WTC11 (cell line): ENCODE measurements around the gene PDGFRB. TPM values are rescaled to one million over a fixed set of nuclear protein-coding genes. Genes with fewer than 3 reads are reported as not detected.

ENCODE experiments used
- ATAC-seq: fragments of 200-7000 bp; cut with Tn5 transposase; 2 replicates; pipeline ENCODE4 v1.10.0; 2021; ENCODE audit warnings: mild to moderate bottlenecking, moderate library complexity
- CTCF ChIA-PET: fragments of 300-600 bp; sonication (Branson Sonifier 250); formaldehyde crosslinking; loops from one replicate; lab custom pipeline; 2021; ENCODE audit warnings: antibody characterized with exemption; lab: Charles Lee
- POLR2A ChIA-PET: fragments of 350-600 bp; sonication (Branson Sonifier 250); formaldehyde crosslinking; loops from one replicate; lab custom pipeline; 2021; ENCODE audit warnings: antibody characterized with exemption; lab: Charles Lee
- DNase-seq: peaks from one replicate; pipeline ENCODE4 v3.0.0; 2021; ENCODE audit warnings: low spot score
- H3K27ac Mint-ChIP-seq: 2 replicates; pipeline ENCODE4 v1.8.0; 2021; ENCODE audit warnings: mixed read lengths
- H3K27me3 Mint-ChIP-seq: 2 replicates; pipeline ENCODE4 v1.8.0; 2021; ENCODE audit warnings: low read depth, mild to moderate bottlenecking, moderate library complexity, mixed read lengths
- H3K36me3 Mint-ChIP-seq: 2 replicates; pipeline ENCODE4 v1.8.0; 2021; ENCODE audit warnings: mixed read lengths
- H3K4me1 Mint-ChIP-seq: 2 replicates; pipeline ENCODE4 v1.8.0; 2022; ENCODE audit warnings: mixed read lengths
- H3K4me3 Mint-ChIP-seq: 2 replicates; pipeline ENCODE4 v1.8.0; 2021; ENCODE audit warnings: mild to moderate bottlenecking, moderate library complexity, mixed read lengths
- H3K9me3 Mint-ChIP-seq: 2 replicates; pipeline ENCODE4 v1.8.0; 2021; ENCODE audit warnings: mixed read lengths
- CREB1 ChIP-seq: sonication (generic); formaldehyde crosslinking; IDR thresholded peaks from 2 replicates; pipeline ENCODE4 v1.8.0; 2023; ENCODE audit warnings: mild to moderate bottlenecking, missing genetic modification reagents
- ELF4 ChIP-seq: sonication (generic); formaldehyde crosslinking; IDR thresholded peaks from 2 replicates; pipeline ENCODE4 v1.8.1; 2022; ENCODE audit warnings: low read depth, mild to moderate bottlenecking, moderate library complexity, missing genetic modification reagents
- GABPB1 ChIP-seq: sonication (generic); formaldehyde crosslinking; IDR thresholded peaks from 2 replicates; pipeline ENCODE4 v1.8.1; 2023; ENCODE audit warnings: mild to moderate bottlenecking, missing genetic modification reagents
- IRF1 ChIP-seq: sonication (generic); formaldehyde crosslinking; IDR thresholded peaks from 2 replicates; pipeline ENCODE4 v1.8.0; 2023; ENCODE audit warnings: missing genetic modification reagents
- NFYB ChIP-seq: sonication (generic); formaldehyde crosslinking; conservative IDR thresholded peaks from 2 replicates; pipeline ENCODE4 v1.8.0; 2022; ENCODE audit warnings: low read depth, missing genetic modification reagents
- SOX15 ChIP-seq: fragments of 250-450 bp; sonication (Bioruptor Pico); IDR thresholded peaks from 2 replicates; pipeline ENCODE4 v1.9.0; 2021; ENCODE audit warnings: mild to moderate bottlenecking
- SP1 ChIP-seq: sonication (generic); formaldehyde crosslinking; conservative IDR thresholded peaks from 2 replicates; pipeline ENCODE4 v1.8.1; 2022; ENCODE audit warnings: missing genetic modification reagents
- ZBTB21 ChIP-seq: sonication (generic); formaldehyde crosslinking; IDR thresholded peaks from 2 replicates; pipeline ENCODE4 v1.8.1; 2023; ENCODE audit warnings: mild to moderate bottlenecking, missing genetic modification reagents, borderline replicate concordance
- total RNA-seq: library from RNA; stranded (reverse); gene quantifications from 3 replicates; pipeline ENCODE4 v1.2.3, GENCODE V29; 2021
- TF ChIP-seq, protein P1 (sequence below): fragments of 250-450 bp; sonication (Bioruptor Pico); IDR thresholded peaks from 2 replicates; pipeline ENCODE4 v1.9.0; 2021; ENCODE audit warnings: mild to moderate bottlenecking
- TF ChIP-seq, protein P2 (sequence below): sonication (generic); formaldehyde crosslinking; IDR thresholded peaks from 2 replicates; pipeline ENCODE4 v1.8.0; 2022; ENCODE audit warnings: mild to moderate bottlenecking, missing genetic modification reagents
- TF ChIP-seq, protein P3 (sequence below): sonication (generic); formaldehyde crosslinking; IDR thresholded peaks from 2 replicates; pipeline ENCODE4 v1.8.1; 2022; ENCODE audit warnings: mild to moderate bottlenecking, moderate library complexity, missing genetic modification reagents
- TF ChIP-seq, protein P4 (sequence below): sonication (generic); formaldehyde crosslinking; IDR thresholded peaks from 2 replicates; pipeline ENCODE4 v1.8.0; 2023; ENCODE audit warnings: mild to moderate bottlenecking, missing genetic modification reagents
- TF ChIP-seq, protein P5 (sequence below): sonication (generic); formaldehyde crosslinking; IDR thresholded peaks from 2 replicates; pipeline ENCODE4 v1.8.1; 2023; ENCODE audit warnings: mild to moderate bottlenecking, missing genetic modification reagents, moderate library complexity
- TF ChIP-seq, protein P6 (sequence below): fragments of 250-450 bp; sonication (Bioruptor Pico); IDR thresholded peaks from 2 replicates; pipeline ENCODE4 v2.1.2; 2022; ENCODE audit warnings: mild to moderate bottlenecking, moderate library complexity

The PDGFRB gene
- total RNA-seq, 1 experiment from 2014 or later, result 5.1 TPM

- H3K4me3 Mint-ChIP-seq, result no peak overlapping the region
- H3K36me3 Mint-ChIP-seq, result no peaks in the 10 kb centered on the region
These were observed 14.8 kb downstream of the PDGFRB start for GRCh38 chr5:150140830-150141229.

DNA sequence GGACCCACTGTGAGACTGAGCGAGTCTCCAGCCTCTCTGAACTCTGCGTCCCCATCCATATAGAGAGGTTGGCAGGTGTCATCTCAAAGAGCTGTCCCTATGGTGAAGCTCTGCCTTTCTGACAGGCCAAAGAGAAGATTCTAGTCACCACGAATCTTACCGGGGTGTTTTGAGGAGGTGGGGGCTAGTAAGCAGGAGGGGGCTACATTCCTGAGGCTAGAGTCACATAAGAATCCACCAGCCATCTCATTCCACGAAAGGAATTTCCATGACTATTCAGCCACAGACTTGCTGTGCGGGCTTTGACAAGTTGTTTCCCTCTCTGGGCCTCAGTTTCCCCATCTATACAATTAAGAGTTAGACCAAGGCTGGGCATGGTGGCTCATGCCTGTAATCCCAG, 16.3 kb downstream of the PDGFRB start:
- ATAC-seq (no peak), DNase-seq (no peak)
- Mint-ChIP-seq H3K27me3 (peaks cover 3% of the 10 kb centered on the region), H3K27ac (peak overlapping the region; percentile 67; the same call in 1 of the 2 replicates), H3K9me3 (no peaks in the 10 kb centered on the region), H3K36me3 (no peaks in the 10 kb centered on the region), H3K4me3 (no peak overlapping the region), H3K4me1 (peaks cover 63% of the 10 kb centered on the region)
- POLR2A ChIA-PET, result no interaction called here
- CTCF ChIA-PET, result interaction anchor here (0.7 to 3.7 kb wide), 8 partner anchors 9 to 305 kb away, joined by 3 to 16 read pairs (median 4); partner anchors contain the start of gene PDGFRB
- TF ChIP-seq SP1 (no peak), ELF4 (CRISPR knock-in tag) (no peak)
- TF ChIP-seq, protein P1, sequence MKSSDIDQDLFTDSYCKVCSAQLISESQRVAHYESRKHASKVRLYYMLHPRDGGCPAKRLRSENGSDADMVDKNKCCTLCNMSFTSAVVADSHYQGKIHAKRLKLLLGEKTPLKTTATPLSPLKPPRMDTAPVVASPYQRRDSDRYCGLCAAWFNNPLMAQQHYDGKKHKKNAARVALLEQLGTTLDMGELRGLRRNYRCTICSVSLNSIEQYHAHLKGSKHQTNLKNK (CRISPR knock-in tag), result no peak

More at GRCh38 chr5:150140830-150141229, 14.8 kb downstream of the PDGFRB start:
- no peak overlapping the region for H3K27ac Mint-ChIP-seq
- ChIA-PET POLR2A (interaction anchor here (1.0 kb wide), 1 partner anchor 31 kb away, joined by 3 read pairs; no protein-coding TSS in a partner anchor), CTCF (interaction anchor here (1.1 to 3.7 kb wide), 3 partner anchors 18 to 35 kb away, joined by 4 to 16 read pairs (median 4); no protein-coding TSS in a partner anchor)
- TF ChIP-seq, protein P2, sequence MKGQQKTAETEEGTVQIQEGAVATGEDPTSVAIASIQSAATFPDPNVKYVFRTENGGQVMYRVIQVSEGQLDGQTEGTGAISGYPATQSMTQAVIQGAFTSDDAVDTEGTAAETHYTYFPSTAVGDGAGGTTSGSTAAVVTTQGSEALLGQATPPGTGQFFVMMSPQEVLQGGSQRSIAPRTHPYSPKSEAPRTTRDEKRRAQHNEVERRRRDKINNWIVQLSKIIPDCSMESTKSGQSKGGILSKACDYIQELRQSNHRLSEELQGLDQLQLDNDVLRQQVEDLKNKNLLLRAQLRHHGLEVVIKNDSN (CRISPR knock-in tag), result no peak
- TF ChIP-seq, protein P3, sequence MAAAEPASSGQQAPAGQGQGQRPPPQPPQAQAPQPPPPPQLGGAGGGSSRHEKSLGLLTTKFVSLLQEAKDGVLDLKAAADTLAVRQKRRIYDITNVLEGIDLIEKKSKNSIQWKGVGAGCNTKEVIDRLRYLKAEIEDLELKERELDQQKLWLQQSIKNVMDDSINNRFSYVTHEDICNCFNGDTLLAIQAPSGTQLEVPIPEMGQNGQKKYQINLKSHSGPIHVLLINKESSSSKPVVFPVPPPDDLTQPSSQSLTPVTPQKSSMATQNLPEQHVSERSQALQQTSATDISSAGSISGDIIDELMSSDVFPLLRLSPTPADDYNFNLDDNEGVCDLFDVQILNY, result no peak
- TF ChIP-seq, protein P4, sequence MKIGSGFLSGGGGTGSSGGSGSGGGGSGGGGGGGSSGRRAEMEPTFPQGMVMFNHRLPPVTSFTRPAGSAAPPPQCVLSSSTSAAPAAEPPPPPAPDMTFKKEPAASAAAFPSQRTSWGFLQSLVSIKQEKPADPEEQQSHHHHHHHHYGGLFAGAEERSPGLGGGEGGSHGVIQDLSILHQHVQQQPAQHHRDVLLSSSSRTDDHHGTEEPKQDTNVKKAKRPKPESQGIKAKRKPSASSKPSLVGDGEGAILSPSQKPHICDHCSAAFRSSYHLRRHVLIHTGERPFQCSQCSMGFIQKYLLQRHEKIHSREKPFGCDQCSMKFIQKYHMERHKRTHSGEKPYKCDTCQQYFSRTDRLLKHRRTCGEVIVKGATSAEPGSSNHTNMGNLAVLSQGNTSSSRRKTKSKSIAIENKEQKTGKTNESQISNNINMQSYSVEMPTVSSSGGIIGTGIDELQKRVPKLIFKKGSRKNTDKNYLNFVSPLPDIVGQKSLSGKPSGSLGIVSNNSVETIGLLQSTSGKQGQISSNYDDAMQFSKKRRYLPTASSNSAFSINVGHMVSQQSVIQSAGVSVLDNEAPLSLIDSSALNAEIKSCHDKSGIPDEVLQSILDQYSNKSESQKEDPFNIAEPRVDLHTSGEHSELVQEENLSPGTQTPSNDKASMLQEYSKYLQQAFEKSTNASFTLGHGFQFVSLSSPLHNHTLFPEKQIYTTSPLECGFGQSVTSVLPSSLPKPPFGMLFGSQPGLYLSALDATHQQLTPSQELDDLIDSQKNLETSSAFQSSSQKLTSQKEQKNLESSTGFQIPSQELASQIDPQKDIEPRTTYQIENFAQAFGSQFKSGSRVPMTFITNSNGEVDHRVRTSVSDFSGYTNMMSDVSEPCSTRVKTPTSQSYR (CRISPR knock-in tag), result no peak
- TF ChIP-seq SOX15 (CRISPR knock-in tag), result no peak
- TF ChIP-seq NFYB (CRISPR knock-in tag), result no peak
- no peak for TF ChIP-seq ZBTB21 (CRISPR knock-in tag)
- no peak for TF ChIP-seq GABPB1 (CRISPR knock-in tag)
- no peak for TF ChIP-seq IRF1
- no peak for TF ChIP-seq CREB1 (CRISPR knock-in tag)
- TF ChIP-seq, protein P5, sequence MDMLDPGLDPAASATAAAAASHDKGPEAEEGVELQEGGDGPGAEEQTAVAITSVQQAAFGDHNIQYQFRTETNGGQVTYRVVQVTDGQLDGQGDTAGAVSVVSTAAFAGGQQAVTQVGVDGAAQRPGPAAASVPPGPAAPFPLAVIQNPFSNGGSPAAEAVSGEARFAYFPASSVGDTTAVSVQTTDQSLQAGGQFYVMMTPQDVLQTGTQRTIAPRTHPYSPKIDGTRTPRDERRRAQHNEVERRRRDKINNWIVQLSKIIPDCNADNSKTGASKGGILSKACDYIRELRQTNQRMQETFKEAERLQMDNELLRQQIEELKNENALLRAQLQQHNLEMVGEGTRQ (CRISPR knock-in tag), result no peak
- no peaks in the 10 kb centered on the region for H3K9me3 Mint-ChIP-seq
- no peaks in the 10 kb centered on the region; the same call in 1 of the 2 replicates for H3K27me3 Mint-ChIP-seq
- H3K4me1 Mint-ChIP-seq, result peaks cover 70% of the 10 kb centered on the region
- DNase-seq, result no peak
- no peak for ATAC-seq

GRCh38 chr5:150138551-150139265, 16.9 kb downstream of the PDGFRB start:
- DNase-seq (peak; percentile 55), ATAC-seq (peak; percentile 33)
- Mint-ChIP-seq H3K9me3 (no peaks in the 10 kb centered on the region), H3K27ac (peak overlapping the region; percentile 67), H3K4me1 (peaks cover 57% of the 10 kb centered on the region), H3K4me3 (peak overlapping the region; percentile 1; the same call in 1 of the 2 replicates), H3K27me3 (peaks cover 8% of the 10 kb centered on the region), H3K36me3 (no peaks in the 10 kb centered on the region)
- ChIA-PET CTCF (interaction anchor here (0.7 to 3.7 kb wide), 13 partner anchors 8 to 305 kb away, joined by 3 to 16 read pairs (median 4); partner anchors contain the start of genes ARSI and PDGFRB), POLR2A (no interaction called here)
- TF ChIP-seq GABPB1 (CRISPR knock-in tag), result 0 out of 2 replicates have a peak, but pooled peaks have one; percentile 14
- TF ChIP-seq, protein P6, sequence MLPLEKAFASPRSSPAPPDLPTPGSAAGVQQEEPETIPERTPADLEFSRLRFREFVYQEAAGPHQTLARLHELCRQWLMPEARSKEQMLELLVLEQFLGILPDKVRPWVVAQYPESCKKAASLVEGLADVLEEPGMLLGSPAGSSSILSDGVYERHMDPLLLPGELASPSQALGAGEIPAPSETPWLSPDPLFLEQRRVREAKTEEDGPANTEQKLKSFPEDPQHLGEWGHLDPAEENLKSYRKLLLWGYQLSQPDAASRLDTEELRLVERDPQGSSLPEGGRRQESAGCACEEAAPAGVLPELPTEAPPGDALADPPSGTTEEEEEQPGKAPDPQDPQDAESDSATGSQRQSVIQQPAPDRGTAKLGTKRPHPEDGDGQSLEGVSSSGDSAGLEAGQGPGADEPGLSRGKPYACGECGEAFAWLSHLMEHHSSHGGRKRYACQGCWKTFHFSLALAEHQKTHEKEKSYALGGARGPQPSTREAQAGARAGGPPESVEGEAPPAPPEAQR (CRISPR knock-in tag), result no peak
